Breast epithelium (tissue), 4 donors: ENCODE measurements around the gene GPR63. TPM values are rescaled to one million over a fixed set of nuclear protein-coding genes. Genes with fewer than 3 reads are reported as not detected.

ENCODE experiments used
- DNase-seq, 2 donors: peaks; one replicate each; pipeline ENCODE4 v3.0.0-alpha.2; 2019; ENCODE audit warnings: low spot score in 2 of 2
- H3K27ac ChIP-seq, 2 donors: fragments of 200-600 bp; sonication (generic) in 1 of 2; one replicate each; pipeline ENCODE4 v1.5.1; 2016 to 2019; ENCODE audit warnings: mild to moderate bottlenecking in 1 of 2
- H3K27me3 ChIP-seq, 2 donors: fragments of 200-600 bp; sonication (generic) in 1 of 2; one replicate each; pipeline versions ENCODE4 v1.5.1 to v1.6.0; 2017 to 2019; ENCODE audit warnings: control low read depth in 1 of 2, mild to moderate bottlenecking in 1 of 2
- H3K36me3 ChIP-seq: fragments of 200-600 bp; one replicate; pipeline ENCODE4 v1.5.1; 2019
- H3K4me1 ChIP-seq, 2 donors: fragments of 200-600 bp; sonication (generic); one replicate each; pipeline ENCODE4 v1.5.1; 2016 to 2019; ENCODE audit warnings: control low read depth in 1 of 2
- H3K4me3 ChIP-seq, 3 donors: fragments of 200-600 bp; sonication (generic); 1 replicate in 2 of 3; 2 replicates in 1 of 3; pipeline ENCODE4 v1.5.1; 2016 to 2019; ENCODE audit warnings: mild to moderate bottlenecking in 3 of 3, moderate library complexity in 2 of 3
- H3K9me3 ChIP-seq, 2 donors: fragments of 200-600 bp; sonication (generic) in 1 of 2; one replicate each; pipeline ENCODE4 v1.5.1; 2016 to 2019; ENCODE audit warnings: control low read depth in 1 of 2
- POLR2A ChIP-seq: fragments of 450-650 bp; IDR thresholded peaks from one replicate; pipeline ENCODE4 v1.6.1; 2016; ENCODE audit warnings: antibody characterized with exemption, mild to moderate bottlenecking, moderate library complexity
- POLR2AphosphoS5 ChIP-seq, 3 donors: sonication (generic); formaldehyde crosslinking; IDR thresholded peaks; one replicate each; pipeline ENCODE4 v1.6.1; 2017; ENCODE audit warnings: antibody characterized with exemption in 3 of 3
- intact Hi-C: fragments of 100-400 bp; cut with DNase I; formaldehyde crosslinking; loops from one replicate; pipeline ENCODE4 v1.15.1; 2023; ENCODE audit warnings: low total_unique reads
- total RNA-seq, 3 donors: library from RNA; depleted of rRNA; stranded (reverse); fragments of >200 nt; gene quantifications; one replicate each; pipeline ENCODE4 v1.1.0, GENCODE V29; 2016
- TF ChIP-seq, protein P1 (sequence below), 3 donors: fragments of 450-650 bp; IDR thresholded peaks; one replicate each; pipeline ENCODE4 v1.5.1; 2016 to 2017; ENCODE audit warnings: antibody characterized with exemption in 3 of 3, mild to moderate bottlenecking in 3 of 3, moderate library complexity in 3 of 3

Gene GPR63
- total RNA-seq, 3 donors from 2014 or later, result 0.16 to 1.0 (median 0.98) TPM

DNA sequence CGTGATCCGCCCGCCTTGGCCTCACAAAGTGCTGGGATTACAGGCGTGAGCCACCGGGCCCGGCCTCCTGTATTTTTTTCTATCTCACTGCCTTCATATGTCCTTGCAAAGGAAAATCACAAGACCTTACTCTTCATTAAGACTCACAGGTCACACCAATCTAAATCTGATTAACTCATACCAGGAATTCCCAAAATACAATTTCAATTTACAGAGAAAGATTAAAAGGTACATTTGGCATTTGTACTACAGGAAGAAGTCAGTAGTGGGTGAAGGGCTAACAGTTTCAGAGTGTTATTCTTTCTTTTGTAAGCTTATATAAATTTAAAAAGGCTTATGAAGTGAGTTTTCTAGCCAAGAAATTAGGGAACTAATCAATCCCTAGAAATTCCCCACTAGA, 87.4 kb downstream of the GPR63 start:
- H3K4me3 ChIP-seq, result no peak overlapping the region
- no peaks in the 10 kb centered on the region for H3K9me3 ChIP-seq
- no peaks in the 10 kb centered on the region for H3K36me3 ChIP-seq
- H3K27ac ChIP-seq, result no peak overlapping the region
- no peak for DNase-seq
- no peak for TF ChIP-seq POLR2AphosphoS5 (IDR thresholded peaks at IDR 0.05)
- no peak for TF ChIP-seq POLR2A
- TF ChIP-seq, protein P1, sequence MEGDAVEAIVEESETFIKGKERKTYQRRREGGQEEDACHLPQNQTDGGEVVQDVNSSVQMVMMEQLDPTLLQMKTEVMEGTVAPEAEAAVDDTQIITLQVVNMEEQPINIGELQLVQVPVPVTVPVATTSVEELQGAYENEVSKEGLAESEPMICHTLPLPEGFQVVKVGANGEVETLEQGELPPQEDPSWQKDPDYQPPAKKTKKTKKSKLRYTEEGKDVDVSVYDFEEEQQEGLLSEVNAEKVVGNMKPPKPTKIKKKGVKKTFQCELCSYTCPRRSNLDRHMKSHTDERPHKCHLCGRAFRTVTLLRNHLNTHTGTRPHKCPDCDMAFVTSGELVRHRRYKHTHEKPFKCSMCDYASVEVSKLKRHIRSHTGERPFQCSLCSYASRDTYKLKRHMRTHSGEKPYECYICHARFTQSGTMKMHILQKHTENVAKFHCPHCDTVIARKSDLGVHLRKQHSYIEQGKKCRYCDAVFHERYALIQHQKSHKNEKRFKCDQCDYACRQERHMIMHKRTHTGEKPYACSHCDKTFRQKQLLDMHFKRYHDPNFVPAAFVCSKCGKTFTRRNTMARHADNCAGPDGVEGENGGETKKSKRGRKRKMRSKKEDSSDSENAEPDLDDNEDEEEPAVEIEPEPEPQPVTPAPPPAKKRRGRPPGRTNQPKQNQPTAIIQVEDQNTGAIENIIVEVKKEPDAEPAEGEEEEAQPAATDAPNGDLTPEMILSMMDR (IDR thresholded peaks at IDR 0.05), result no peak
- no peaks in the 10 kb centered on the region for H3K27me3 ChIP-seq
- H3K4me1 ChIP-seq, result no peaks in the 10 kb centered on the region
- intact Hi-C loops, result no loop called here

Other genes with a start within 250 kb of the GPR63 start
- 10 to 100 TPM in 2 of 3 donors, 1 to 10 TPM in 1; 9.8 to 26.6 (median 14.1) TPM for gene NDUFAF4, start 60.4 kb upstream of the GPR63 start, total RNA-seq
- gene KLHL32, start 87.3 kb upstream of the GPR63 start, total RNA-seq, result under 1 TPM; 0.16 to 0.98 (median 0.88) TPM